PC-3 (cell line): ENCODE measurements around the gene OCSTAMP. TPM values are rescaled to one million over a fixed set of nuclear protein-coding genes. Genes with fewer than 3 reads are reported as not detected.

Experiments
- ATAC-seq: fragments of 200-7000 bp; cut with Tn5 transposase; 2 replicates; pipeline ENCODE4 v1.9.1; 2020; ENCODE audit warnings: mild to moderate bottlenecking, moderate library complexity
- BruUV-seq: library from RNA; stranded (reverse); fragments of 400-500 nt; replicated peaks from 2 replicates; lab custom pipeline; 2021; lab: Mats Ljungman, UMichigan
- CTCF ChIA-PET: fragments of 300-600 bp; sonication (Branson Sonifier 250); formaldehyde crosslinking; loops from one replicate; lab custom pipeline; 2022; ENCODE audit warnings: antibody characterized with exemption; lab: Charles Lee
- POLR2A ChIA-PET: fragments of 300-600 bp; sonication (Branson Sonifier 250); formaldehyde crosslinking; loops from one replicate; lab custom pipeline; 2022; ENCODE audit warnings: antibody characterized with exemption; ENCODE audit not compliant: unreplicated experiment; lab: Charles Lee
- DNase-seq: peaks from one replicate; pipeline ENCODE4 v3.0.0-alpha.2; 2015
- H2AFZ ChIP-seq: fragments of 300-600 bp; sonication (generic); 2 replicates; pipeline ENCODE4 v1.6.0; 2016; ENCODE audit warnings: antibody characterized with exemption, low read length
- H3F3A ChIP-seq: fragments of 300-600 bp; sonication (generic); one replicate; pipeline ENCODE4 v1.6.0; 2017; ENCODE audit warnings: antibody characterized with exemption, low read length, control low read depth, mild to moderate bottlenecking; ENCODE audit not compliant: unreplicated experiment
- H3K27ac ChIP-seq: fragments of 300-600 bp; sonication (generic); 2 replicates; pipeline ENCODE4 v1.5.1; 2016; ENCODE audit warnings: mild to moderate bottlenecking, low read length
- H3K27me3 ChIP-seq: fragments of 300-600 bp; sonication (generic); 2 replicates; pipeline ENCODE4 v1.6.1; 2016; ENCODE audit warnings: low read length, mixed read lengths
- H3K36me3 ChIP-seq: fragments of 300-600 bp; sonication (generic); 2 replicates; pipeline ENCODE4 v1.6.1; 2016; ENCODE audit warnings: low read depth, mixed run types, low read length, mixed read lengths
- H3K4me1 ChIP-seq: fragments of 300-600 bp; sonication (generic); 2 replicates; pipeline ENCODE4 v1.5.1; 2016; ENCODE audit warnings: low read length; ENCODE audit not compliant: insufficient read depth
- H3K4me2 ChIP-seq: fragments of 300-600 bp; sonication (generic); 2 replicates; pipeline ENCODE4 v1.6.0; 2016; ENCODE audit warnings: low read length
- H3K4me3 ChIP-seq: fragments of 300-600 bp; sonication (generic); 2 replicates; pipeline ENCODE4 v1.5.1; 2016; ENCODE audit warnings: mild to moderate bottlenecking, low read length, mixed read lengths
- H3K79me2 ChIP-seq: fragments of 300-600 bp; sonication (generic); 2 replicates; pipeline ENCODE4 v1.6.1; 2017; ENCODE audit warnings: low read length, mixed read lengths
- H3K9ac ChIP-seq: fragments of 300-600 bp; sonication (generic); 2 replicates; pipeline ENCODE4 v1.6.0; 2016; ENCODE audit warnings: mild to moderate bottlenecking, low read length
- H3K9me2 ChIP-seq: fragments of 300-600 bp; sonication (generic); replicated peaks from 2 replicates; pipeline ENCODE4 v1.6.1; 2016; ENCODE audit warnings: mixed run types, low read length, mixed read lengths
- H3K9me3 ChIP-seq: fragments of 300-600 bp; sonication (generic); 2 replicates; pipeline ENCODE4 v1.6.1; 2016; ENCODE audit warnings: low read length, mixed read lengths
- H4K20me1 ChIP-seq: fragments of 300-600 bp; sonication (generic); 2 replicates; pipeline ENCODE4 v1.6.1; 2016; ENCODE audit warnings: low read length, mixed read lengths
- CTCF ChIP-seq: fragments of 300-600 bp; sonication (generic); conservative IDR thresholded peaks from 2 replicates; pipeline ENCODE4 v1.5.1; 2017; ENCODE audit warnings: antibody characterized with exemption, low read depth, mild to moderate bottlenecking, low read length
- EZH2 ChIP-seq: fragments of 300-600 bp; sonication (generic); IDR thresholded peaks from one replicate; pipeline ENCODE4 v1.6.1; 2017; ENCODE audit warnings: antibody characterized with exemption, mild to moderate bottlenecking, low read length; ENCODE audit not compliant: unreplicated experiment
- EZH2phosphoT487 ChIP-seq: fragments of 300-600 bp; sonication (generic); IDR thresholded peaks from 2 replicates; pipeline ENCODE4 v1.6.1; 2018; ENCODE audit warnings: mild to moderate bottlenecking, antibody characterized with exemption, low read length, borderline replicate concordance
- intact Hi-C: fragments of 100-400 bp; cut with micrococcal nuclease; formaldehyde crosslinking; loops from 2 replicates; pipeline ENCODE4 v1.9.0; 2023
- total RNA-seq: library from RNA; depleted of rRNA; stranded (reverse); fragments of >200 nt; gene quantifications from 2 replicates; pipeline ENCODE4 v1.2.3, GENCODE V29; 2014

Gene OCSTAMP
- total RNA-seq, 1 experiment from 2014 or later: not detected

GRCh38 chr20:46543033-46543432 is 7.4 kb downstream of the OCSTAMP start:
- Histone ChIP-seq H3K9me2 (no peaks in the 10 kb centered on the region), H3K4me2 (no peak overlapping the region), H3K79me2 (no peaks in the 10 kb centered on the region), H2AFZ (no peak overlapping the region), H3K27ac (no peak overlapping the region), H3K27me3 (peaks cover 73% of the 10 kb centered on the region), H3K9ac (no peak overlapping the region), H3K36me3 (no peaks in the 10 kb centered on the region), H3K4me1 (no peaks in the 10 kb centered on the region), H3F3A (no peaks in the 10 kb centered on the region), H4K20me1 (no peaks in the 10 kb centered on the region), H3K9me3 (no peaks in the 10 kb centered on the region), H3K4me3 (no peak overlapping the region)
- ChIA-PET CTCF (no interaction called here), POLR2A (no interaction called here)
- DNase-seq: no peak
- intact Hi-C loops: no loop called here
- no peak for ATAC-seq
- TF ChIP-seq CTCF (no peak), EZH2 (no peak), EZH2phosphoT487 (no peak)
- no TSS peak for BruUV-seq

GRCh38 chr20:46541229-46541935 is 9.1 kb downstream of the OCSTAMP start:
- H3K4me3 ChIP-seq: no peak overlapping the region
- H3K27me3 ChIP-seq: peaks cover 76% of the 10 kb centered on the region
- CTCF ChIA-PET: no interaction called here
- H3K27ac ChIP-seq: no peak overlapping the region
- no peaks in the 10 kb centered on the region for H4K20me1 ChIP-seq
- no peak for ATAC-seq
- no peaks in the 10 kb centered on the region for H3K9me3 ChIP-seq
- H2AFZ ChIP-seq: no peak overlapping the region
- BruUV-seq: no TSS peak
- intact Hi-C loops: no loop called here
- DNase-seq: no peak
- POLR2A ChIA-PET: no interaction called here
- no peaks in the 10 kb centered on the region for H3K36me3 ChIP-seq
- no peaks in the 10 kb centered on the region for H3K4me1 ChIP-seq
- no peaks in the 10 kb centered on the region for H3F3A ChIP-seq
- TF ChIP-seq EZH2 (no peak), CTCF (no peak), EZH2phosphoT487 (no peak)
- H3K4me2 ChIP-seq: no peak overlapping the region
- H3K79me2 ChIP-seq: no peaks in the 10 kb centered on the region
- no peaks in the 10 kb centered on the region for H3K9me2 ChIP-seq
- no peak overlapping the region for H3K9ac ChIP-seq

- Histone ChIP-seq H3K9me2 (no peaks in the 10 kb centered on the region), H3K4me1 (no peaks in the 10 kb centered on the region), H3K4me2 (no peak overlapping the region), H4K20me1 (no peaks in the 10 kb centered on the region), H3K4me3 (no peak overlapping the region), H3K9ac (no peak overlapping the region), H3K79me2 (no peaks in the 10 kb centered on the region), H3K36me3 (no peaks in the 10 kb centered on the region), H3K27me3 (peaks cover 75% of the 10 kb centered on the region), H3F3A (no peaks in the 10 kb centered on the region), H2AFZ (no peak overlapping the region), H3K27ac (no peak overlapping the region), H3K9me3 (no peaks in the 10 kb centered on the region)
- DNase-seq (no peak), ATAC-seq (no peak)
- BruUV-seq: no TSS peak
- TF ChIP-seq CTCF (no peak; the same call in 1 of the 2 replicates), EZH2phosphoT487 (no peak), EZH2 (no peak)
- ChIA-PET CTCF (no interaction called here), POLR2A (no interaction called here)
- intact Hi-C loops: no loop called here
Measured at GRCh38 chr20:46539113-46539512, 11.3 kb downstream of the OCSTAMP start.
